Aorta (tissue), 5 donors: ENCODE data around the gene IL12A. TPM values are rescaled to one million over a fixed set of nuclear protein-coding genes. Genes with fewer than 3 reads are reported as not detected.
A peak's percentile ranks its signal among the peaks of the same experiment; 100 is the strongest.

ENCODE experiments used
- ATAC-seq: fragments of 200-7000 bp; cut with Tn5 transposase; one replicate; pipeline ENCODE4 v1.9.1; 2022; ENCODE audit warnings: moderate library complexity; ENCODE audit not compliant: low FRiP score
- DNase-seq, 2 donors: peaks; one replicate each; pipeline ENCODE4 v3.0.0-alpha.2; 2020
- H3K27ac ChIP-seq, 2 donors: one replicate each; pipeline ENCODE4 v1.5.1; 2013; ENCODE audit warnings: low read length in 2 of 2, mild to moderate bottlenecking in 2 of 2, moderate library complexity in 2 of 2, control low read depth in 1 of 2, inconsistent platforms in 1 of 2, low read depth in 1 of 2
- H3K27me3 ChIP-seq, 2 donors: one replicate each; pipeline ENCODE4 v1.6.1; 2013; ENCODE audit warnings: control low read depth in 1 of 2, low read length in 1 of 2, mild to moderate bottlenecking in 1 of 2, moderate library complexity in 1 of 2; ENCODE audit not compliant: insufficient read depth in 2 of 2, control insufficient read depth in 1 of 2
- H3K36me3 ChIP-seq, 2 donors: one replicate each; pipeline ENCODE4 v1.6.1; 2013; ENCODE audit warnings: control low read depth in 1 of 2, low read length in 1 of 2, mild to moderate bottlenecking in 1 of 2; ENCODE audit not compliant: insufficient read depth in 2 of 2, control insufficient read depth in 1 of 2
- H3K4me1 ChIP-seq, 2 donors: one replicate each; pipeline ENCODE4 v1.6.1; 2013; ENCODE audit warnings: low read length in 2 of 2, control low read depth in 1 of 2, mild to moderate bottlenecking in 1 of 2, moderate library complexity in 1 of 2; ENCODE audit not compliant: insufficient read depth in 2 of 2, control insufficient read depth in 1 of 2
- H3K4me3 ChIP-seq, 2 donors: one replicate each; pipeline ENCODE4 v1.5.1; 2013; ENCODE audit warnings: low read length in 2 of 2, control low read depth in 1 of 2, mild to moderate bottlenecking in 1 of 2
- H3K9me3 ChIP-seq: one replicate; pipeline ENCODE4 v1.6.1; 2013; ENCODE audit warnings: mild to moderate bottlenecking, low read length; ENCODE audit not compliant: control insufficient read depth
- WGBS, 2 donors: extraction: QIAGEN DNeasy Blood & Tissue Kit; methylation state at CpG; one replicate each; pipeline ENCODE4 v1.1.7; 2013; 5-methylcytosine and 5-hydroxymethylcytosine counted together
- intact Hi-C, 2 donors: fragments of 100-400 bp; cut with DNase I; formaldehyde crosslinking; loops; one replicate each; pipeline versions ENCODE4 v1.14.2 to v1.15.0; 2022
- long read RNA-seq, 2 donors: library from polyadenylated mRNA; unstranded; transcript quantifications; one replicate each; pipeline ENCODE4 v2.0.0, GENCODE V29; 2020 to 2021
- polyA plus RNA-seq, 2 donors: library from polyadenylated mRNA; stranded (reverse); fragments of 200-250 nt; gene quantifications; one replicate each; pipeline ENCODE4 v1.2.3, GENCODE V29; 2013
- total RNA-seq, 2 donors: library from RNA; stranded (reverse); fragmentation: NEBNext Ultra II Directional; extraction: Animal tissue kit (Norgen Biotek cat#: 25700); gene quantifications; one replicate each; pipeline ENCODE4 v1.2.1, GENCODE V29; 2021
- donor health status: healthy with polysubstance abuse.
- donor health status: Bipolar disorder and iron deficiency.
- donor health status: DM: no; HTN: no; CAD: no.
- donor health status: DM: no; HTN: no; CAD: no.
- donor health status: DM: yes; HTN: yes; CAD: no.

Gene IL12A
- under 1 TPM in 1 of 2 donors, not detected in 1; 0.57 TPM for total RNA-seq
- polyA plus RNA-seq, result under 1 TPM in 1 of 2 donors, not detected in 1; 0.15 TPM
- long read RNA-seq, donor 1, result 0 reads
- long read RNA-seq, donor 2, result 0 reads

DNA sequence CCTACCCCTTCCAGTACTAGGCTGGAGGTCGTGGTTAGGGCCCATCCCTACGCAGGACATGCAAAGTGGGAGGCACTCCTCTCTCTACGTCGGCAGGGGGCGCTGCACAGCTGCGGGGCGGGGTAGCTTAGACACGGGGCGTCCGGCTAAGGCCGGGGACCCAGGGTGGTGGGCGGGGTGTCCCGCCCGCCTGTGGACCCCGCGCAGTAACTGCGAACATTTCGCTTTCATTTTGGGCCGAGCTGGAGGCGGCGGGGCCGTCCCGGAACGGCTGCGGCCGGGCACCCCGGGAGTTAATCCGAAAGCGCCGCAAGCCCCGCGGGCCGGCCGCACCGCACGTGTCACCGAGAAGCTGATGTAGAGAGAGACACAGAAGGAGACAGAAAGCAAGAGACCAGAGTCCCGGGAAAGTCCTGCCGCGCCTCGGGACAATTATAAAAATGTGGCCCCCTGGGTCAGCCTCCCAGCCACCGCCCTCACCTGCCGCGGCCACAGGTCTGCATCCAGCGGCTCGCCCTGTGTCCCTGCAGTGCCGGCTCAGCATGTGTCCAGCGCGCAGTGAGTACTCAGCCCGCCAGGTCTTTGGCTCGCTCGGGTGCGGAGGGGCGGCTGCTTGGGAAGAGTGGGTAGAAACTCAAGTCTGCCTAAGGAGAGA is at the start of gene IL12A:
TSS of gene IL12A (plus strand) at position 219 of the 655 bp plus-strand sequence.
- no peaks in the 10 kb centered on the region for H3K36me3 ChIP-seq
- peak; percentile 93 for ATAC-seq
- H3K4me3 ChIP-seq, result peak within 1 kb of the TSS; percentile 49 to 59
- no peak within 1 kb of the TSS for H3K27ac ChIP-seq
- H3K4me1 ChIP-seq, result no peaks in the 10 kb centered on the region
- H3K27me3 ChIP-seq, result no peaks in the 10 kb centered on the region
- intact Hi-C loops, result no loop called here
- DNase-seq, result peak; percentile 85 to 94
- no peaks in the 10 kb centered on the region for H3K9me3 ChIP-seq
- 0 to 1% methylated on average over 54 of the region's 54 CpGs for WGBS, 2 donors

DNA sequence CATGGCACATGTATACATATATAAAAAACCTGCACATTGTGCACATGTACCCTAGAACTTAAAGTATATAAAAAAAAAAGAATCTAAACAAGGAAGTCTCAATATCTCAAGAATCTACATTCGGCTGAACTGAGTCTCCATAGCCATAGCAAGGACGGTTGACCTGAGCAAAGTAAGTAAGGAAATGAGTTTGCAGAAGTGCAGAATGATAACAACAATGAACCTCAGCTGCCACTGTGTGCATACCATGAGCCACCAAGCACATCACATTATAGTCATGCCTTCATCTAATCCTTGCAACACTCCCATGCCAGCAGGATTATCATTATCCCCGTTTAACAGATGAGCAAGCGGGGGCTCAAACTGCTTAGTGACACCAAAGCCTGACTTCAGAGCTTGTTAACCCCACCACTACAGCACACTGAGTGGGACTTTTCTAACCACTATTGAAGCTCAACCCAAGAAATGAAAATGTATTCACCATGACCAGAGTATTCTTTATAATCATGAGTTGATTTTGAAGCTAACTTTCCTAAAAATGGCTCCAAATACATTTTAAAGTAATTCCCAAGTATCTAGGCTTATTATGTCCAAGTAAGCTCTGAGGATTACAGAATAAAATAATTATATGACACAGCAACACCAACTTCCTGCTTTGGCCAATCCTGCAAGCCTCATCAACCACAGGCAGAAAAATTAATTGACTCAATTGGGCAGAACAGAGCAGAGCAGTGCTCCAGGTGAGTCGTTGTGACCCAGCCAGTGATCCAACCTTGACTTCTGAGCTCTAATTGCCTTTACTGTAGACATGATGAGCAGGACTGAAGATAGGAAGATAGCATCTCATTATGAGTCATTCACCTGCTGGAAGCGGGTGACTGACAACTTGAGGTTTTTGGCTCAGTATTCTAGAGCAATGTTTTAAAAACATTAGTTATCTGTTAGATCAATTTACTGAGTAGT is 47.3 kb upstream of the IL12A start:
- WGBS, 2 donors, result 81% methylated on average over 6 of the region's 6 CpGs
- DNase-seq, result no peak
- intact Hi-C loops, result no loop called here

DNA sequence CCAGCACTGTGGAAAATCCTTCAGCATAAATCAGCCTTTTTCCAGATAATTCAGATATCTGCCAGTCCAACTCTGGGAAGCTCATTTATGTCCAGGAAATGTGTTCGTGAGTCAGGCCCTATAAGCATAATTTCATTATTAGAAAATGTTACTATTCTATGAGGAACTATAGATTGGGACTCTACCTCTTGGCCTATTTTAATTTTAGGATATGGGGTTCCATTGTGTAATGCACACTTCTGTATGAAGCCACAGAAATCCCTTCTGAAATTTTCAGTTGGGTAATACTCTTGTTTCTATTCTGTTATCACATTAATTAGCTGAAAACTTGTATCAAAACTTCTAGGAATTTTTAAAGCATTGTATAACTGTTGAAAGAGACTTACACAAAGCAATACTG is 43.9 kb upstream of the IL12A start:
- H3K36me3 ChIP-seq, result no peaks in the 10 kb centered on the region
- ATAC-seq, result no peak
- intact Hi-C loops, result no loop called here
- no peaks in the 10 kb centered on the region for H3K4me1 ChIP-seq
- H3K27ac ChIP-seq, result no peak overlapping the region
- no peaks in the 10 kb centered on the region for H3K27me3 ChIP-seq
- no peaks in the 10 kb centered on the region for H3K9me3 ChIP-seq
- no peak for DNase-seq
- H3K4me3 ChIP-seq, result no peak overlapping the region
- 54 to 71% methylated on average over 1 of the region's 1 CpG for WGBS, 2 donors

More for the DNA sequence above, 47.3 kb upstream of the IL12A start:
- Histone ChIP-seq H3K4me3 (no peak overlapping the region), H3K4me1 (no peaks in the 10 kb centered on the region), H3K27me3 (no peaks in the 10 kb centered on the region), H3K27ac (no peak overlapping the region), H3K36me3 (no peaks in the 10 kb centered on the region), H3K9me3 (no peaks in the 10 kb centered on the region)
- no peak for ATAC-seq

DNA sequence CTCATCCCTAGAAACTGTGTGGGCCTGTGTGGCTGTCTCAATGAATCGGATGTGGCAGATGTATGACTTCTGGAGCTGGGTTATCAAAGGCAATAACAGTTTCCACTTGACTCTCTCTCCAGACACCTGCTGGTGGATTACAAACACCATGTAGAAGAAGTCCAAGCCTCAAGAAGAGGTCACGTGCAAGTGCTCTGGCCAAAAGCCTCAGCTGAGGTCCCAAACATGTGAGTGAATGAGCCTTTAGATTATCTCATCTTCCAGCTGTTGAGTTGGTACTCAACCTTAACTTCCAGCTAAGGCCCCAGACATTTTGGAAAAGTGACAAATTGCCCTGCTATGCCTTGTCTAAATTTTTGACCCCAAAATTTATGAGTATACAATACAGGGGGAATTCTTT is 42.7 kb upstream of the IL12A start:
- no peaks in the 10 kb centered on the region for H3K36me3 ChIP-seq
- ATAC-seq, result no peak
- H3K27ac ChIP-seq, result no peak overlapping the region
- DNase-seq, result no peak
- no peaks in the 10 kb centered on the region for H3K27me3 ChIP-seq
- no peak overlapping the region for H3K4me3 ChIP-seq
- WGBS, 2 donors, result 84 to 89% methylated on average over 2 of the region's 2 CpGs
- intact Hi-C loops, result no loop called here
- no peaks in the 10 kb centered on the region for H3K4me1 ChIP-seq
- no peaks in the 10 kb centered on the region for H3K9me3 ChIP-seq

DNA sequence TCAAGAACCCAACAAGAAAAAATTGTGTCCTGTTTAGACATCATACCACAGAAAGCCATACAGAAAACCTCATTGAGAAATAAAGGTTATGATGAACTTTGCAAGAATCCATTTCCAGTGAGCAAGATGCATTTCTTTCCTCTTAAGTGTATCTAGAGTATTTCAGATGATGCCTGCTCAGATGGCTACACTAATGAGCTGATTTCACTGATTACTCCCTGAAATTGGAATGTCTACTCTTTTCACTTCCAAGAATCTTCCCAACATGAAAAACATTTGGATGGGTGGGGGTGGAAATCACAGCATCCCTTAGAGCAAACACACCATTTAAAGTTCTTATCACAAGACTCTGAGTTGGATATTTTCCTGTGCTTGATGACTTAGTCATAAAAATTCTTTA is 41.4 kb upstream of the IL12A start:
- Histone ChIP-seq H3K27ac (no peak overlapping the region), H3K36me3 (no peaks in the 10 kb centered on the region), H3K4me1 (no peaks in the 10 kb centered on the region), H3K27me3 (no peaks in the 10 kb centered on the region), H3K4me3 (no peak overlapping the region), H3K9me3 (no peaks in the 10 kb centered on the region)
- no peak for ATAC-seq
- DNase-seq, result no peak
- intact Hi-C loops, result no loop called here

DNA sequence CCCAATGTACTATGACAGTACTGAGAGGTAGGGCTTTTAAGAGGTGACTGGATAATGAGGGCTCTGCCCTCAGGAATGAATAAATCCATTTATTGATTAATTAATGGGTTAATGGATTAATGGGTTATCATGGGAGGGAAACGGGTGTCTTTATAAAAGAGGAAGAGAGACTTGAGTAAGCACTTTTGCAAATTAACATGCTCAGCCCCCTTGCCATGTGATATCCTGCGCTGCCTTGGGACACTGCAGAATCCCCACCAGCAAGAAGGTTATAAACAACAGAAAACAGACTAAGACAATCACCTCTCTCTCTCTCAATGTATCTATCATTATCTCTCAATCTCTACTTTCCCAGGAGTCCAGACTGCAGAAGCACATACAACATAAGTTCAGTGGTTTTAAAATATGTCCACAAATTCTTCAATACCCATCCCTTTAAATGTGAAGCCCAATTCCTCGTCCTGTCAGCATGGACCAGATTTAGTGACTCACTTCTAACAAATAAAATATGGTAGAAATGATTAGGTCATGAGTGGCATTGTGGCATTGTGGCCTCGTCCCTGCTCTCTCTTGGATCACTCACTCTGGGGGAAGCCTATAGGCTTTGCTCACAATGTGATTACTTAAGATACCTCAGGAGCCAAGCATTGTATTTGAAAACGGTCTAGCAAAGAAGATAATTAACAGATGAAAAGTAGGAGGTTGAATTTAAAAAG is 40.0 kb upstream of the IL12A start:
- no peaks in the 10 kb centered on the region for H3K36me3 ChIP-seq
- no peaks in the 10 kb centered on the region for H3K27me3 ChIP-seq
- intact Hi-C loops, result no loop called here
- no peaks in the 10 kb centered on the region for H3K9me3 ChIP-seq
- H3K27ac ChIP-seq, result no peak overlapping the region
- WGBS, 2 donors, result 63 to 65% methylated on average over 5 of the region's 5 CpGs
- H3K4me1 ChIP-seq, result no peaks in the 10 kb centered on the region
- DNase-seq, result no peak
- H3K4me3 ChIP-seq, result no peak overlapping the region
- no peak for ATAC-seq

DNA sequence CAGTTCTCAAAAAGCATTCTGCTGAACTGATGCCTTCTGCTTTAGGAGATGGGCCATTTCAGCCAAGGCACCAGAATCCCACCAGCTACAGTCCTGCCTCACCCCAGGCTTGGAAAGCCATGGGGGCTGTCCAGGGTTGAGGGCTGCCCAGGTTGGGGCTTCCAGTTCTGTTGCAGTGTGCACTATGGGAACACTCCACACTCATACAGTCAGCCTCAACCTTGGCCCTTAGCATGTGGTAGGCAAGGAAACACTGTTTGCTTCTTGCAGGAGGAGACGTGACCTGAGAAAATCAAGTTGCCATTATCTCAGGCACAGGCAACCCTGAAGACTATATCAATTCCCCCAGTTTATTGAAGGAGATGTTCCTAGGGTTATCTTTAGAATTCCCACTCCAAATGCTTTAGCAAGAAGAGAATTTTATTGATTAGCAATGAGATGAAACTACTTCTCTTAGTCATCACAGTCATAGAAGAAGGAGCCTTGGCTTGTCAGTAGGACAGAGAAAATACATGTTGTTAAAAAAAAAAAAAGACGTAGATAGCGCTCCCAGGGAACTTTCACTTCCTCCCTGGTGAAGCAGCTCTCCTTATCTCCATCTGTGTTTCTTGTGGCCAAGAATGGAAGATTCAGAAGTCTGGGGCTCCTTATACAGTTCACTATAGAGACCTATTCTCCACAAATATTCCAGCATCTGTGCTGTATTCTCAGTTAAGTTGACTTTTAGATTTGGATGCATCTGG is 38.3 kb upstream of the IL12A start:
- no peak for DNase-seq
- 64 to 66% methylated on average over 3 of the region's 3 CpGs for WGBS, 2 donors
- no peak for ATAC-seq
- intact Hi-C loops, result no loop called here
- H3K9me3 ChIP-seq, result no peaks in the 10 kb centered on the region
- H3K4me3 ChIP-seq, result no peak overlapping the region
- no peaks in the 10 kb centered on the region for H3K4me1 ChIP-seq
- no peak overlapping the region for H3K27ac ChIP-seq
- peaks cover 0 to 2% of the 10 kb centered on the region in 2 donors for H3K27me3 ChIP-seq
- no peaks in the 10 kb centered on the region for H3K36me3 ChIP-seq

DNA sequence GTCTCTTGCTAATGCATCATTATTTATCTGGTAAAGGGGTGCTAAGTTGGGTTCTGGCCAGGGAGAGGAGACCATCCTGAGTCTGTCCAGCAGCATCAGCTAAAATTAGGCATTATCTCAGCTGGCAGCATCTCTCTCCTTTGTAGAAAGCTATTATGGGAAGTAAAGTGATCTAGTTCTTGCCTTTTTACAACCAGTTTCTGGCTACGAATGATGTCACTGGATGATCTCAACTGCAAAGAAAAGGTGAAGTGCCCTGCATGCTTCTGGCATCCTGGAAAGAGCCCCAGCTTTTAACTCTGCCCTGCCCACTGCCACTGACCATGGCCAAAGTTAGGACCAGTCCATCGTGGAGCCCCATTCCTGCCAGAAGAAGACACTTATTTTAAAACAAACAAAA is 37.1 kb upstream of the IL12A start:
- 70 to 85% methylated on average over 2 of the region's 2 CpGs for WGBS, 2 donors
- ATAC-seq (no peak), DNase-seq (no peak)
- Histone ChIP-seq H3K9me3 (no peaks in the 10 kb centered on the region), H3K27me3 (peaks cover 0 to 2% of the 10 kb centered on the region in 2 donors), H3K4me3 (no peak overlapping the region), H3K4me1 (no peaks in the 10 kb centered on the region), H3K36me3 (no peaks in the 10 kb centered on the region), H3K27ac (no peak overlapping the region)
- intact Hi-C loops, result no loop called here
